ENCODE data around the gene HSF5. TPM values are rescaled to one million over a fixed set of nuclear protein-coding genes. Genes with fewer than 3 reads are reported as not detected.

HSF5 gene
- total RNA-seq, 1 experiment from 2014 or later = not detected

- H3K56ac ChIP-seq (ENCODE audit: insufficient read length, low read depth, low read length) = no peak overlapping the region
- H3K4me1 Mint-ChIP-seq = no peaks in the 10 kb centered on the region
- no peak overlapping the region for H2AK5ac ChIP-seq (ENCODE audit: insufficient read length, low read length)
- H3K4ac ChIP-seq (ENCODE audit: low read depth, low read length) = no peak overlapping the region
- H3K23ac ChIP-seq (ENCODE audit: insufficient read length, low read depth, low read length) = no peak overlapping the region
- no peak overlapping the region for H3K27ac ChIP-seq (ENCODE audit: insufficient read length, low read depth, low read length)
- H3K23me2 ChIP-seq (ENCODE audit: insufficient read length, low read depth, low read length, poor library complexity, severe bottlenecking) = no peaks in the 10 kb centered on the region
- H2BK120ac ChIP-seq (ENCODE audit: low read depth, low read length, poor library complexity, severe bottlenecking) = no peak overlapping the region
- no peak overlapping the region for H3T11ph ChIP-seq (ENCODE audit: low read length)
- no peak overlapping the region for H3K4me3 Mint-ChIP-seq
- DNase-seq = no peak
- H3K36me3 Mint-ChIP-seq (ENCODE audit: insufficient read depth in 1 of 3, low read depth in 3 of 3) = peaks cover 30 to 47% (median 41%) of the 10 kb centered on the region in 3 experiments
- no peaks in the 10 kb centered on the region; the same call in 1 of the 2 replicates for H3K79me2 ChIP-seq (ENCODE audit: insufficient read depth, low read length)
- no peak overlapping the region for H4K91ac ChIP-seq (ENCODE audit: insufficient read length, low read depth, low read length)
- H2BK15ac ChIP-seq (ENCODE audit: low read depth, low read length) = no peak overlapping the region
- no peaks in the 10 kb centered on the region for H3K27me3 ChIP-seq (ENCODE audit: insufficient read depth, low read length)
- H4K5ac ChIP-seq (ENCODE audit: insufficient read length, low read depth, low read length) = no peak overlapping the region
- H3K79me1 ChIP-seq (ENCODE audit: insufficient read depth, low read depth, low read length, poor library complexity, severe bottlenecking) = no peaks in the 10 kb centered on the region
- H2BK20ac ChIP-seq (ENCODE audit: low read depth, low read length, poor library complexity, severe bottlenecking) = no peak overlapping the region
- no peak for TF ChIP-seq CTCF (conservative IDR thresholded peaks at IDR 0.05)
- no peak overlapping the region for H2AFZ ChIP-seq (ENCODE audit: low read length)
- no CpG with 5 or more reads among the region's 26 CpGs for WGBS (ENCODE audit: extremely low coverage, insufficient read length, low lambda C conversion rate)
- no peak overlapping the region for H3K9ac ChIP-seq (ENCODE audit: extremely low read depth, insufficient read length, low read length)
- H4K8ac ChIP-seq (replicated peaks; ENCODE audit: insufficient read length, low read depth, low read length) = no peak overlapping the region
- H3K9me3 ChIP-seq (ENCODE audit: control insufficient read depth, low read depth, low read length) = no peaks in the 10 kb centered on the region
- H3K4me1 ChIP-seq (ENCODE audit: insufficient read depth, low read length) = no peaks in the 10 kb centered on the region
- H3K27me3 Mint-ChIP-seq (ENCODE audit: low read depth) = 0 out of 2 replicates have a peak, but pooled peaks cover 2% of the 10 kb centered on the region
- no peak overlapping the region for H3K27ac Mint-ChIP-seq
- H3K4me2 ChIP-seq (ENCODE audit: insufficient read depth, insufficient read length, low read length) = no peak overlapping the region
- no peaks in the 10 kb centered on the region for H3K9me3 Mint-ChIP-seq
- H3K18ac ChIP-seq (ENCODE audit: insufficient read length, low read depth, low read length) = no peak overlapping the region
- no peak overlapping the region for H3K14ac ChIP-seq (ENCODE audit: insufficient read depth, low read length)
- H2BK5ac ChIP-seq (ENCODE audit: insufficient read length, low read length) = no peak overlapping the region
- no peak overlapping the region for H2BK12ac ChIP-seq (ENCODE audit: insufficient read length, low read depth, low read length)
- H4K20me1 ChIP-seq (ENCODE audit: control insufficient read depth, insufficient read depth, insufficient read length) = no peaks in the 10 kb centered on the region
Observed at GRCh38 chr17:58488428-58488890, 251 bp upstream of the HSF5 start.

All from H9 (cell line).